Esophagus muscularis mucosa (tissue), 4 donors: Measurements from ENCODE around the gene LHX4.

ENCODE experiments used
- EP300 ChIP-seq: sonication (generic); formaldehyde crosslinking; IDR thresholded peaks from one replicate; pipeline ENCODE4 v1.6.1; 2017; ENCODE audit warnings: antibody characterized with exemption
- POLR2A ChIP-seq: fragments of 450-650 bp; IDR thresholded peaks from one replicate; pipeline ENCODE4 v1.6.1; 2017; ENCODE audit warnings: antibody characterized with exemption, moderate library complexity, mild to moderate bottlenecking, low read depth
- TF ChIP-seq, protein P1 (sequence below), 3 experiments: fragments of 200-600 bp in 2 of 3; fragments of 450-650 bp in 1 of 3; sonication (generic) in 2 of 3; IDR thresholded peaks; one replicate each; pipeline ENCODE4 v1.5.1; 2017 to 2019; ENCODE audit warnings: antibody characterized with exemption in 3 of 3, mild to moderate bottlenecking in 2 of 3, moderate library complexity in 1 of 3

DNA sequence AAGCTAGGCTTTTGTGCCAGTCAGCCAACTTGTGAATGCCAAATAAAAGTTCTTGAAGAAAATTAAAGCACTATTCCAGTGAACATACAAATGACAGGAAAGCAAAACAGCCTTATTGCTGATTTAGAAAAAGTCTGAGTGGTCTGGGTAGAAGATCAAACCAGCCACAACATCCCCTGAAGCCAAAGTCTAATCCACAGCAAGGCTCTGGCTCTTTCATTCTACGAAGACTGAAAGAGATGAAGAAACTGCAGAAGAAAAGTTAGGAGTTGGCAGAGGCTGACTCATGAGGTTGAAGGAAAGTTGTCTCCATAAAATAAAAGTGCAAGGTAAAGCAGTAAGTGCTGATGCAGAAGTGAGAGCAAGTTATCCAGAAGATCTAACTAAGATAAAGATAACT is 65.9 kb downstream of the LHX4 start:
- TF ChIP-seq POLR2A = no peak
- TF ChIP-seq EP300 = no peak
- TF ChIP-seq, protein P1, sequence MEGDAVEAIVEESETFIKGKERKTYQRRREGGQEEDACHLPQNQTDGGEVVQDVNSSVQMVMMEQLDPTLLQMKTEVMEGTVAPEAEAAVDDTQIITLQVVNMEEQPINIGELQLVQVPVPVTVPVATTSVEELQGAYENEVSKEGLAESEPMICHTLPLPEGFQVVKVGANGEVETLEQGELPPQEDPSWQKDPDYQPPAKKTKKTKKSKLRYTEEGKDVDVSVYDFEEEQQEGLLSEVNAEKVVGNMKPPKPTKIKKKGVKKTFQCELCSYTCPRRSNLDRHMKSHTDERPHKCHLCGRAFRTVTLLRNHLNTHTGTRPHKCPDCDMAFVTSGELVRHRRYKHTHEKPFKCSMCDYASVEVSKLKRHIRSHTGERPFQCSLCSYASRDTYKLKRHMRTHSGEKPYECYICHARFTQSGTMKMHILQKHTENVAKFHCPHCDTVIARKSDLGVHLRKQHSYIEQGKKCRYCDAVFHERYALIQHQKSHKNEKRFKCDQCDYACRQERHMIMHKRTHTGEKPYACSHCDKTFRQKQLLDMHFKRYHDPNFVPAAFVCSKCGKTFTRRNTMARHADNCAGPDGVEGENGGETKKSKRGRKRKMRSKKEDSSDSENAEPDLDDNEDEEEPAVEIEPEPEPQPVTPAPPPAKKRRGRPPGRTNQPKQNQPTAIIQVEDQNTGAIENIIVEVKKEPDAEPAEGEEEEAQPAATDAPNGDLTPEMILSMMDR (IDR thresholded peaks at IDR 0.05) = no peak
